Dedifferentiated amniotic fluid mesenchymal stem cell (primary cell): ENCODE data around the gene UBE2K.
"Not testable (repeated sequence)": the region's sequence is repeated elsewhere in the genome, so short reads cannot be mapped to it uniquely, and the experiment has no call there.

ENCODE experiments used
- DNase-seq: peaks from one replicate; pipeline ENCODE4 v3.0.0-alpha.2; 2016; ENCODE audit errors: extremely low spot score

The UBE2K gene

GRCh38 chr4:39697740-39698423, at the start of gene UBE2K:
Gene UBE2K, plus strand, starts transcription at chr4:39698136. Its CDS starts 192 bp downstream, at chr4:39698328.
- peak; percentile 82 for DNase-seq

GRCh38 chr4:39648213-39648612, 49.7 kb upstream of the UBE2K start:
- DNase-seq, result no peak

- DNase-seq, result no peak
These were observed 48.9 kb upstream of the UBE2K start for GRCh38 chr4:39648827-39649558.

DNA sequence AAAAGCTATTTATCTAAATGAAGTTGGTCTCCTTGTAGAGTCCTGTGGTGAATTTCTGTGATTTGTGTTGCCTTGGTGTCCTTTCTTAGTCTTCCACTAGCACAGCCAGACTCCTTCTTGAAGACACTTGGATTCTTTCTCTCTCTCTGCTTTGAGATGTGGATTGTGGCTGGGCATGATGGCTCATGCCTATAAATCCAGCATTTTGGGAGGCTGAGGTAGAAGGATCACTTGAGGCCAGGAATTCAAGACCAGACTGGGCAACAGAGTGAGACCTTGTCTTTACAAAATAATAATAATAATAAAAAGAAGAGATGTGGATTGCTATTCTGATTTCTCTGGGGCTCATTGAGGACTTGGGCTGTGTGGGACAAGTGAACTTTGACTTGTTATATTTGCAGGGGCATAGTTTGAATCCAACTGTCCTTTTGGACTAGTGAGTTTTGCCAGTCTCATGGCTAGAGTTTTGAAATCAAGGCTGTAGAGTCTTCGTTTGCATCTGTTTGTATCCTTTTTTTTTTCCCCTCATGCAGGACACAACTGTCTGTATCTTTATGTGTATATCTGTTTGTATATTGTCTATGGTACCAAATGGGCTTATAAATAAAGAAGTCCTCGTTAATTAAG, 48.2 kb upstream of the UBE2K start:
- DNase-seq, result no peak

DNA sequence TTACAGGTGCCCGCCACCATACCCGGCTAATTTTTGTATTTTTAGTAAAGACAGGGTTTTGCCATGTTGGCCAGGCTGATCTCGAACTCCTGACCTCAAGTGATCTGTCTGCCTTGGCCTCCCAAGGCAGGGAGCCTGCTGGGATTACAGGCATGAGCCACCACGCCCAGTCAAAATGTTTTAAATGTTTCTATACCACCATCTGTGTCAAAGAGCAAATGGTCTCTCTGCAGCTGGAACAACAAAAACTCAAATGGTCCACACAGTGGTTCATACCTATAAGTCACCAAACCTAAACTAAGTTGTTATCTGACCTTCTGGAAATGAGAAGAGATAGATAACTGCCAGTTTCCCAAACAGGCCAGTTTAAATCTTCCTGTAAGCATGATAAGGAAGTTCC, 46.4 kb upstream of the UBE2K start:
- DNase-seq, result not testable (repeated sequence)

DNA sequence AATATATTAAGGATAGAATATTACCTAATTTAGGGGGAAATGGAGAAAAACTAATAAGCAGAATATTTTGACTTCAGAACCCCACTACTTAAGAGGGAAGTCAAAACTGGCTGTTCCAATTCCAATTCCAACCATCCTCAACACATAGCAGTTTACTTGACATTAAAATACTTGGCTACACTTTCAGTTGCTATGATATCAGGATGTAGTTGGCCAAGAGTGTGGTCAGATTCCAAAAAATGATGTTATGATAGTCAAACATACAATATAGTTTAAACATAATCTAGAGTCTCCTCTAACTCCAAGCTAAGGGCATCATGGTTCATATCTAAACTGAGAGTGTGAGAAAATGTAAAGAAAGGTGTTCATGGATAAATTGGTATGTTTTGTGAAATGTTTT, 42.7 kb upstream of the UBE2K start:
- DNase-seq, result no peak

DNA sequence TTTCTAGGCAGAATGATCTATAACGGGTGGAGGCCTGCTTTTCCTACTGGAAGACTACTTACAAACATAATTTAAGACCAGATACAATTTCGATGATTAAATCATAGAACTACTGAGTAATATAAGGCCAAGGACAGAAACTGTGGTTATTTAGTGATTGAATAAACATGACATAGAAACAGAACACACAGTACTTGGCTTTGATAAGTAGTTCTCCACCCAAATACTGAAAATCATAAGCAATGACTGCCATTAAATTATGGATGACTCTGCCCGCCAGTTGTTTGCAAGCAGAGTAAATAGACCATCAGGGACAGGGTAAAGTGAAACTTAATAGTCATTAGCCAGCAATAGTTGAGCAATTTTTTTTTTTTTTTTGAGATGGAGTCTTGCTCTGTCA, 42.1 kb upstream of the UBE2K start:
- DNase-seq, result no peak

- DNase-seq, result not testable (repeated sequence)
These were observed 41.3 kb upstream of the UBE2K start for GRCh38 chr4:39656638-39657037.

DNA sequence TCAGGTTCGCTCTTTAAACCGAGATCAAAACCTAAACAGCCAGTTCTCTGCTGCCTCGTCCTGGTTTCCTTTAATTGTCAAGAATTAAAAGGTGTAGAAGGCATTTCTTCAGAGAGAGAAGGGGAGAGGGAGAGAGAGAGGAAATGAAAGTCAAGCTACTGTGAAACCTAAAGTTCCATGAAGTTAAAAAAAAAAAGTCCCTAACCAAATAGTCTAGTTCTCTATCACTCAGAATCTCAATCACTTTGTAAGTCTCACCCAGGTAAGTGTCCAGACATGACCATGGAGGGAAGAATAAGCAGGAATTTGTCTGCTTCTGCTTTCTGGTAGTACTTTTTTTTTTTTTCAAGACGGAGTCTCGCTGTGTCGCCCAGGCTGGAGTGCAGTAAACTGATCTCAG, 40.5 kb upstream of the UBE2K start:
- no peak for DNase-seq

DNA sequence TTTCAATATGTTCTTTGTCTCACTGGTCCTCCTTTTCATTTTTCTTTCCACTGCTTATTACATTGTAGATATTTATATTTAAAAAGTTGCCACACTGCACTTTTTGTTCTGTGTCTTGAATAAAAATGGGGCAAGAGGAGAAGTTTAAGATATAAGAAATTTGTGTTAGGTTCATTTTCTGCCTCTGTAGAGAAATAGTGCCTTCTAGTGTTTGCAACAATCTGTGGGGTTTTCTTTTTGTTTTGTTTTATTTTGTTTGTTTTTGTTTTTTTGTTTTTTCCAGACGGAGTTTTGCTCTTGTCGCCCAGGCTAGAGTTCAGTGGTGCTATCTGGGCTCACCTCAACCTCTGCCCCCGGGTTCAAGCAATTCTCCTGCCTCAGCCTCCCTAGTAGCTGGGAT, 39.2 kb upstream of the UBE2K start:
- DNase-seq, result no peak

DNA sequence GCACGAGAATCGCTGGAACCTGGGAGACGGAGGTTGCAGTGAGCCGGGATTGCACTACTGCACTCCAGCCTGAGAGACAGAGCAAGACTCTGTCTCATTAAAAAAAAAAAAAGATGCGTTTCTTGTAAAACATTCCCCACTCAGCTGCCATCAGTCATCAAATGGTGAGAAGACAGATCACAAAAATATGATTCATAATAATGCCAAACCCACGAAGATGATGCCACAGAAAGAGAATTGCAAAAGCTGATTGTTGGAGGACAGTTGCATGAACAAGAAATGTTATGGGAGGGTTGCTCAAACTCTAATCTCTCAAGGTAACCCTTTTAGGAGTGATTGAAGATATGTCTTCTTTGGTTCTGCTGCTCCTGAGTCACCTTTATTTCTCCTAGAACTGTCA, 37.9 kb upstream of the UBE2K start:
- DNase-seq, result no peak

DNA sequence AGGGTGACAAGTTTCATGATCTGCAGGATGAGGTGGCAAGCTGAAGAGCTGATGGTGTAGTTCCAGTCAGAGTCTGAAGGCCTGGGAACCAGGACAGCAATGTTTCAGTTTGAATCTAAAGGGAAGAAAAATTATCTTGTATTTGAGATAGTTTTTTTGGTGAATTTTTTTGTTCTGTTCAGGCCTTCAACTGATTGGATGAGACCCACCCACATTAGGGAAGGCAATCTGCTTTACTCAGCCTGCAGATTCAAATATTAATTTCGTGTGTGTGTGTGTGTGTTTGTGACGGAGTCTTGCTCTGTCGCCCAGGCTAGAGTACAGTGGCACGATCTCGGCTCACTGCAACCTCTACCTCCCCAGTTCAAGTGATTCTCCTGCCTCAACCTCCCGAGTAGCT, 37.2 kb upstream of the UBE2K start:
- DNase-seq, result no peak

DNA sequence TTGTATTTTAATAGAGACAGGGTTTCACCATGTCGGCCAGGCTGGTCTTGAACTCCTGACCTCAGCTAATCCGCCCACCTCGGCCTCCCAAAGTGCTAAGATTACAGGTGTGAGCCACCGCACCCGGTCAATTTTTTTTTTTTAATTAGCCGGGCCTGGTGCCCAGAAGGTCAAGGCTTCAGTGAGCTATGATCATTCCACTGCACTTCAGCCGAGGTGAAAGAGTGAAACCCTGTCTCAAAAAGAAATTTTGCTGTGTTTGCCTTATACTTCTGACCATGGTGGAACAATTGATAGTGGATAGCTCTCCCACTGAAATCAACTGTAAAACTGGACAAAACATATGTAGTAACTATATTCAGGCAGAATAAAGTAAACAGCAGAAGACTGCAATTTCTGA, 35.3 kb upstream of the UBE2K start:
- DNase-seq, result no peak

DNA sequence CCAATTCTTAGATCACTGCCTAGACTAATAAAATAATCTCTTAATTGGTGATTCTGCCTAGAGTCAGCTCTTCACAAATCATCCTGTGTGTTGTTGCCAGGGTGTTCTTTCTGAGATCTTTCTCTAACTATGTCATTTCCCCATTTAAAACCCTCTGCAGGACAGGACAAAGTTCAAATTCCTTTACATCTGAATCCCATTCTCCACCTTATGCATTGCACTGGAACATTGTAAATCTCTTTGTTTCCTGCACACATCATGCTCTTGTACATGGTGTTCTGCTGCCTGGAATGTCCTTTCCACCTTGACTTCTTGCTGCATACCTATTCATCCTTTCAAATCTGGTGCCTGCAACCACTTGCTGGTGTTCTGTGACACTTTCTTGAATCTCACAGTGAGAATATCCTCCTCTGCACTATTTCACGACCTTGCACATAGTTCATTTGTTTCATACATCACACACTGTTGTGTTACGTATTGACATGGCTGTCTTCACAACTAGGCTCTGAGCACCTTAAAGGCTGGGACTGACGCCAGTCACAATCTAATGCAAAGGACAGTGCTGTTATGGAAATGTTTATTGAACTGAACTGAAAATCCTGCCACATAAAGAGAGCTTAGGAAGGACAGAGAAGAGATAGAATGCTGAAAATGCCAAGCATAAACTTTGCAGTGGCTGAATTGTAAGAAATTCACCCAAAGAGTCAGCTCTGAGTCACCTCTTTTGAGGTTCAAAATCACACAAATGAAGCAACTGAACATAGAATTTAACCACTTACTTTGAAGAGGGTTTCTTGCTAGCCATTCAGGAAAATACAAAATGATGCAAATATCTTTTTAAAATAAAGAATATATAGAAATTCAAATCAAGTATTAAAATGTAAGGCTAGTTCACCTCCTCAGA, 32.9 kb upstream of the UBE2K start:
- no peak for DNase-seq

GRCh38 chr4:39667706-39668105, 30.2 kb upstream of the UBE2K start:
- DNase-seq, result no peak

- no peak for DNase-seq
These were observed 29.0 kb upstream of the UBE2K start for GRCh38 chr4:39668887-39669286.

- DNase-seq, result not testable (repeated sequence)
These were observed 27.6 kb upstream of the UBE2K start for GRCh38 chr4:39670296-39670695.

DNA sequence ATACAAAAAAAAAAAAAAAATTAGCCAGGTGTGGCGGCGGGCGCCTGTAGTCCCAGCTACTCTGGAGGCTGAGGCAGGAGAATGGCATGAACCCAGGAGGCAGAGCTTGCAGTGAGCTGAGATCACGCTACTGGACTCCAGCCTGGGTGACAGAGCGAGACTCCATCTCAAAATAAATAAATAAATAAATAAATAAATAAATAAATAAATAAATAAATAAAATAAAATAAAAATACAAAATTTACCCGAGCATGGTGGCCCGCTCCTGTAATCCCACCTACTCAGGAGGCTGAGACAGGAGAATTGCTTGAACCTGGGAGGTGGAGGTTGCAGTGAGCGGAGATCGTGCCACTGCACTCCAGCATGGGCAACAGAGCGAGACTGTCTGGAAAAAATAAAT, 22.3 kb upstream of the UBE2K start:
- DNase-seq, result not testable (repeated sequence)

- not testable (repeated sequence) for DNase-seq
These were observed 16.9 kb upstream of the UBE2K start for GRCh38 chr4:39681003-39681402.

DNA sequence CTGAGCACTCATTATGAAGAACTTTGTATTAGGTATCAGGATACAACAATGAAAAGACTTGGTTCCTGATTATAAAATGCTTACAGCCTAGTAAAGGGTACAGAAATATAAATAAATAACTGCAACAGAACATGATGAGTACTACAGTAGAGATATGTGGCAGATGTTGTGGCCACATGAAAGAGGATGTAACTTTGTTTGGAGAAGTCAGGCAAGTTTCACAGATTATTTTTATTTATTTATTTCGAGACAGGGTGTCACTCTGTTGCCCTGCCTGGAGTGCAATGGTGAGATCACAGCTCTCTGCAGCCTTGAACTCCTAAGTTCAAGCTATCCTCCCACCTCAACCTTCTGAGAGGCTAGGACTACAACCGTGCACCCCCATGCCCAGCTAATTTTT, 15.8 kb upstream of the UBE2K start:
- DNase-seq, result no peak

GRCh38 chr4:39685990-39686389, 11.9 kb upstream of the UBE2K start:
- DNase-seq, result no peak

DNA sequence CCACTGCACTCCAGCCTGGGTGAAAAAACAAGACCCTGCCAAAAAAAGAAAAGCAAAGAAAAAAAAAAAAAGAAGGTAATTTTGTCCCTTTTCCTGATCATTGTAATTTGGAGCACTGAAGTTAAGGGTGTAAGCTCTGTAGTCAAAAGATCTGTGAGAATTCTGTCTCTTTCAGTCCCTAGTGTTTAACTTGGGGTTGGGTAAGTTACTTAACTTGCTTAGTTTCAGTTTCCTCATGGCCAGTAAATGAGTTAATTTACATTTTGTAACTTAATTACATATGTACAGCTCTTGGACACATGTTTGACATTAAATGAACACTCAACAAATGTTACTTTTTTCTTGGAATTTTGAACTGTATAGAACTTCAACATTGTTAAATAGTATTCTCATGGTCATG, 10.9 kb upstream of the UBE2K start:
- no peak for DNase-seq
